Pancreas (tissue), 10 donors: ENCODE data around the gene CCSER1. TPM values are rescaled to one million over a fixed set of nuclear protein-coding genes. Genes with fewer than 3 reads are reported as not detected.
A peak's percentile ranks its signal among the peaks of the same experiment; 100 is the strongest.

Experiments used
- ATAC-seq, 4 donors: fragments of 200-7000 bp; cut with Tn5 transposase; one replicate each; pipeline versions ENCODE4 v1.8.0 to v1.9.1; 2020; ENCODE audit warnings: mild to moderate bottlenecking in 4 of 4, moderate library complexity in 4 of 4
- DNase-seq, 6 donors: peaks; one replicate each; pipeline ENCODE4 v3.0.0-alpha.2; 2020
- FAIRE-seq: peaks from 2 replicates; lab custom pipeline; 2012; peaks lifted over from hg19 to GRCh38; lab: Jason Lieb, UNC
- H3K27ac ChIP-seq, 4 donors: fragments of 200-600 bp; sonication (generic); 1 replicate in 3 of 4; 2 replicates in 1 of 4; pipeline versions ENCODE4 v1.5.0 to v1.8.0; 2020
- H3K27me3 ChIP-seq, 4 donors: fragments of 200-600 bp; one replicate each; pipeline ENCODE4 v1.8.0; 2021
- H3K36me3 ChIP-seq, 3 donors: fragments of 200-600 bp; sonication (generic) in 1 of 3; one replicate each; pipeline versions ENCODE4 v1.5.0 to v1.8.0; 2020 to 2021
- H3K4me1 ChIP-seq, 3 donors: fragments of 200-600 bp; one replicate each; pipeline ENCODE4 v1.8.0; 2021
- H3K4me3 ChIP-seq, 4 donors: fragments of 200-600 bp; sonication (generic) in 2 of 4; one replicate each; pipeline versions ENCODE4 v1.5.0 to v1.8.0; 2020 to 2021
- H3K9me3 ChIP-seq, 4 donors: fragments of 200-600 bp; one replicate each; pipeline ENCODE4 v1.8.0; 2021
- WGBS, 2 donors: extraction: QIAGEN DNeasy Blood & Tissue Kit; methylation state at CpG; one replicate each; pipeline ENCODE4 v1.1.7; 2013; 5-methylcytosine and 5-hydroxymethylcytosine counted together
- intact Hi-C, 3 donors: fragments of 100-400 bp; cut with DNase I; formaldehyde crosslinking; loops; one replicate each; pipeline versions ENCODE4 v1.11.1 to v1.14.2; 2022
- polyA plus RNA-seq, 2 donors: library from polyadenylated mRNA; stranded (reverse); fragments of 200-250 nt; gene quantifications; one replicate each; pipeline ENCODE4 v1.2.3, GENCODE V29; 2013
- total RNA-seq, 6 donors: library from RNA; stranded (reverse); fragmentation: NEBNext Ultra II Directional in 4 of 6; extraction: Animal tissue kit (Norgen Biotek cat#: 25700) in 4 of 6; gene quantifications; one replicate each; pipeline versions ENCODE4 v1.2.1 to v1.2.4, GENCODE V29; 2021 to 2023
- TF ChIP-seq, protein P1 (sequence below), 4 donors: fragments of 200-600 bp; sonication (generic) in 3 of 4; IDR thresholded peaks; one replicate each; pipeline versions ENCODE4 v1.5.0 to v1.8.0; 2021; ENCODE audit warnings: antibody characterized with exemption in 4 of 4
- donor health status: healthy with polysubstance abuse.
- donor health status: DM: no; HTN: no; CAD: no; lungs with moderate emphysema.
- donor health status: DM: no; HTN: no; CAD: no.
- donor health status: control.
- donor health status: control.
- donor health status: Bipolar disorder and iron deficiency.
- donor health status: DM: yes; HTN: yes; CAD: no.
- donor health status: DM: no; HTN: no; CAD: no.
- donor health status: DM: no; HTN: no; CAD: no.
- donor health status: DM: yes; HTN: yes; CAD: no.

CCSER1 gene
- total and polyA plus RNA-seq, 8 donors = 0.99 to 12.7 (median 5.1) TPM

GRCh38 chr4:90330546-90330945 is 203.4 kb downstream of the CCSER1 start:
- intact Hi-C loops = no loop called here
- 91 to 93% methylated on average over 3 of the region's 3 CpGs for WGBS, 2 donors
- Histone ChIP-seq H3K4me1 (peaks cover 0 to 6% (median 0%) of the 10 kb centered on the region in 3 donors), H3K27ac (no peak overlapping the region), H3K27me3 (no peaks in the 10 kb centered on the region), H3K4me3 (no peak overlapping the region), H3K9me3 (no peaks in the 10 kb centered on the region), H3K36me3 (no peaks in the 10 kb centered on the region)
- no peak for ATAC-seq
- no peak for FAIRE-seq
- TF ChIP-seq, protein P1, sequence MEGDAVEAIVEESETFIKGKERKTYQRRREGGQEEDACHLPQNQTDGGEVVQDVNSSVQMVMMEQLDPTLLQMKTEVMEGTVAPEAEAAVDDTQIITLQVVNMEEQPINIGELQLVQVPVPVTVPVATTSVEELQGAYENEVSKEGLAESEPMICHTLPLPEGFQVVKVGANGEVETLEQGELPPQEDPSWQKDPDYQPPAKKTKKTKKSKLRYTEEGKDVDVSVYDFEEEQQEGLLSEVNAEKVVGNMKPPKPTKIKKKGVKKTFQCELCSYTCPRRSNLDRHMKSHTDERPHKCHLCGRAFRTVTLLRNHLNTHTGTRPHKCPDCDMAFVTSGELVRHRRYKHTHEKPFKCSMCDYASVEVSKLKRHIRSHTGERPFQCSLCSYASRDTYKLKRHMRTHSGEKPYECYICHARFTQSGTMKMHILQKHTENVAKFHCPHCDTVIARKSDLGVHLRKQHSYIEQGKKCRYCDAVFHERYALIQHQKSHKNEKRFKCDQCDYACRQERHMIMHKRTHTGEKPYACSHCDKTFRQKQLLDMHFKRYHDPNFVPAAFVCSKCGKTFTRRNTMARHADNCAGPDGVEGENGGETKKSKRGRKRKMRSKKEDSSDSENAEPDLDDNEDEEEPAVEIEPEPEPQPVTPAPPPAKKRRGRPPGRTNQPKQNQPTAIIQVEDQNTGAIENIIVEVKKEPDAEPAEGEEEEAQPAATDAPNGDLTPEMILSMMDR (IDR thresholded peaks at IDR 0.05) = no peak
- no peak for DNase-seq

- ATAC-seq (no peak), DNase-seq (no peak), FAIRE-seq (no peak)
- no peaks in the 10 kb centered on the region for H3K27me3 ChIP-seq
- peaks cover 0 to 3% (median 0%) of the 10 kb centered on the region in 4 donors for H3K9me3 ChIP-seq
- WGBS, 2 donors = 79 to 80% methylated on average over 3 of the region's 3 CpGs
- TF ChIP-seq, protein P1 (IDR thresholded peaks at IDR 0.05) = no peak
- intact Hi-C loops = no loop called here
- no peak overlapping the region for H3K4me3 ChIP-seq
- no peaks in the 10 kb centered on the region for H3K36me3 ChIP-seq
- H3K27ac ChIP-seq = no peak overlapping the region
- no peaks in the 10 kb centered on the region for H3K4me1 ChIP-seq
Measured at GRCh38 chr4:90345549-90346215, 218.5 kb downstream of the CCSER1 start.

GRCh38 chr4:90349636-90350035 is 222.4 kb downstream of the CCSER1 start:
- H3K9me3 ChIP-seq = peaks cover 0 to 3% (median 0%) of the 10 kb centered on the region in 4 donors
- WGBS, 2 donors = 89 to 90% methylated on average over 2 of the region's 2 CpGs
- FAIRE-seq = no peak
- intact Hi-C loops = no loop called here
- no peak for DNase-seq
- TF ChIP-seq, protein P1 (IDR thresholded peaks at IDR 0.05) = no peak
- no peak overlapping the region for H3K27ac ChIP-seq
- no peaks in the 10 kb centered on the region for H3K4me1 ChIP-seq
- no peaks in the 10 kb centered on the region for H3K27me3 ChIP-seq
- H3K4me3 ChIP-seq = no peak overlapping the region
- ATAC-seq = no peak
- no peaks in the 10 kb centered on the region for H3K36me3 ChIP-seq

DNA sequence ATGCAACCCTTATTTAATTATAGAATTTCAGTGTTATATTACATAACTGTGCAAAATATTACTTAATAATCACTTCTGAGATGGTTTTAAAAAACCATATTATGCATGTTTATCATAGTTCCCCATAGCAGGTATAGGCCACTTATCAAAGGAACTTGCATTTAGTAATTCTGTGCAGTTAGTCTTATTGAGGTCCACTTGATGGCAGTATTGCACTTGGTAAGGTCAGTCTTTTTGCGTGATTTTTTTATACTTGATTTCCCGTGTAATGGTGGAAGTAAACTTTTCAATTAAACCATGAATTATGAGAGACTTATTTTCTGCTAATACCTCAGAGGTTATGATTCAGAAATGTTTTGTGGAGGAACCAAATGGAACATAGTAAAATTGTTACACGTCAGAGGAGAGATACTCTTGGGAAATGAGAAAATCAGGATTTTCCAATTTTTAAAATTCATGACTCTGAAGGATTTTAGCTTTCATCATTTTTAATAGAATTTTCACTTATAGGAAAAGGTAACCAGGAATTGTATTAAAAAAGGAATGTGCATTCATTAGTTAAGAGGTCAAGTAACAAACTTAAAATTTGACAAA is 230.0 kb downstream of the CCSER1 start:
- no peaks in the 10 kb centered on the region for H3K4me1 ChIP-seq
- no peak for DNase-seq
- H3K4me3 ChIP-seq = peak overlapping the region in 1 of 4 donors; percentile 2
- intact Hi-C loops = no loop called here
- H3K27ac ChIP-seq = no peak overlapping the region
- peak in 3 of 4 donors; percentile 78 to 84 (median 80) for ATAC-seq
- FAIRE-seq = no peak
- no peaks in the 10 kb centered on the region for H3K9me3 ChIP-seq
- 20% methylated on average over 3 of the region's 3 CpGs for WGBS, 2 donors
- H3K36me3 ChIP-seq = no peaks in the 10 kb centered on the region
- TF ChIP-seq, protein P1 (IDR thresholded peaks at IDR 0.05) = peak in 2 of 4 donors; percentile 16
- no peaks in the 10 kb centered on the region for H3K27me3 ChIP-seq

GRCh38 chr4:90375081-90375480 is 247.9 kb downstream of the CCSER1 start:
- Histone ChIP-seq H3K4me1 (no peaks in the 10 kb centered on the region), H3K4me3 (no peak overlapping the region), H3K27ac (no peak overlapping the region), H3K9me3 (no peaks in the 10 kb centered on the region), H3K27me3 (no peaks in the 10 kb centered on the region), H3K36me3 (no peaks in the 10 kb centered on the region)
- FAIRE-seq (no peak), ATAC-seq (no peak), DNase-seq (no peak)
- intact Hi-C loops = no loop called here
- TF ChIP-seq, protein P1 (IDR thresholded peaks at IDR 0.05) = no peak
- 96 to 99% methylated on average over 2 of the region's 2 CpGs for WGBS, 2 donors
